GM12892 (cell line): Measurements from ENCODE around the gene GALNTL6.

Source experiments
- POLR2A ChIP-seq: IDR thresholded peaks from 2 replicates; pipeline ENCODE4 v1.6.1; 2011; ENCODE audit warnings: low read depth, low read length, control low read depth
- POLR2AphosphoS5 ChIP-seq: IDR thresholded peaks from 2 replicates; pipeline ENCODE4 v1.6.1; 2011; ENCODE audit warnings: low read depth, low read length, control low read depth
- TAF1 ChIP-seq: IDR thresholded peaks from 2 replicates; pipeline ENCODE4 v1.6.1; 2011; ENCODE audit warnings: low read depth, mild to moderate bottlenecking, control low read depth, low read length, borderline replicate concordance

DNA sequence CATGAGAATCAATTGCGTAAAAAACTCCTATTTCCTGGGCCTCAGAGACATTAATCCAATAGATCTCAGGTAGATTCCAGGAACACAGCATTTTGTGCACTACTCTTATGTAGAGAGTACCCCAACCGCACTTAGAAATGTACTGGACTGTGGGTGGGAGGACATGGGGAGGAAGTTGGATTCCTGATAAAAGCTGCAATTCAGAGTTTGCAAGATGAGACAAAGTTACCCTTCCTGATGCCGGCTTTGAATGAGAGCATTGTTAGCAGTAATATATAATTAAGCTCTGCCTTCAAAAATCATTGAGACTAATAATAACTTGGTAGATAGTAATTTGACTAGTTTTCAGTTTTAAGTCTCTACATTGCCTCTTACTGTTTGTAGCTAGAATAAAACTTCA lies 1032.1 kb downstream of the GALNTL6 start:
- no peak for TF ChIP-seq POLR2A
- TF ChIP-seq POLR2AphosphoS5, result no peak
- TF ChIP-seq TAF1, result no peak
